T47D (cell line): ENCODE measurements around the gene EXOC1L.
"Not testable (repeated sequence)": the region's sequence is repeated elsewhere in the genome, so short reads cannot be mapped to it uniquely, and the experiment has no call there.

Source experiments
- DNase-seq, 2 experiments: peaks; one replicate each; pipeline versions ENCODE4 v3.0.0 to v3.0.0-alpha.2; 2011 to 2012; ENCODE audit warnings: low read depth in 1 of 2, low spot score in 1 of 2
- JUND ChIP-seq: IDR thresholded peaks from 2 replicates; pipeline ENCODE4 v1.6.1; 2012; ENCODE audit warnings: low read depth
- in situ Hi-C: cut with HindIII; loops from 2 replicates; pipeline ENCODE4 v1.10.0; 2016; ENCODE audit warnings: low sequenced_read_pairs, low pct_unique_long_range_greater_than_20kb

EXOC1L gene

GRCh38 chr4:55820279-55820678, 689 bp downstream of the EXOC1L start:
- DNase-seq, result no peak
- TF ChIP-seq JUND, result no peak
- in situ Hi-C loops, result no loop called here

GRCh38 chr4:55822329-55822728, 2.7 kb downstream of the EXOC1L start:
- no peak for TF ChIP-seq JUND
- in situ Hi-C loops, result no loop called here
- no peak for DNase-seq

- TF ChIP-seq JUND, result no peak
- in situ Hi-C loops, result no loop called here
- DNase-seq, result no peak
Measured at GRCh38 chr4:55824865-55825264, 5.3 kb downstream of the EXOC1L start.

GRCh38 chr4:55826986-55827385, 7.4 kb downstream of the EXOC1L start:
- in situ Hi-C loops, result no loop called here
- no peak for TF ChIP-seq JUND
- no peak for DNase-seq

- no peak for TF ChIP-seq JUND
- DNase-seq, result no peak
- in situ Hi-C loops, result no loop called here
Measured at GRCh38 chr4:55827582-55827981, 8.0 kb downstream of the EXOC1L start.

GRCh38 chr4:55830048-55830447, 10.5 kb downstream of the EXOC1L start:
- no peak for TF ChIP-seq JUND
- DNase-seq, result no peak
- in situ Hi-C loops, result no loop called here

- DNase-seq, result peak in 1 of 2 experiments; percentile 13
- in situ Hi-C loops, result no loop called here
- TF ChIP-seq JUND, result no peak
Measured at GRCh38 chr4:55830716-55831115, 11.1 kb downstream of the EXOC1L start.

- in situ Hi-C loops, result no loop called here
- TF ChIP-seq JUND, result no peak
- no peak for DNase-seq
Measured at GRCh38 chr4:55834086-55834795, 14.7 kb downstream of the EXOC1L start.

- no peak for TF ChIP-seq JUND
- in situ Hi-C loops, result no loop called here
- no peak for DNase-seq
Measured at GRCh38 chr4:55837903-55838302, 18.3 kb downstream of the EXOC1L start.

- no peak for TF ChIP-seq JUND
- in situ Hi-C loops, result no loop called here
- DNase-seq, result no peak
Measured at GRCh38 chr4:55838356-55838755, 18.8 kb downstream of the EXOC1L start.

- DNase-seq, result no peak
- TF ChIP-seq JUND, result no peak
- in situ Hi-C loops, result no loop called here
Measured at GRCh38 chr4:55838952-55839351, 19.4 kb downstream of the EXOC1L start.

- TF ChIP-seq JUND, result no peak
- in situ Hi-C loops, result no loop called here
- no peak for DNase-seq
Measured at GRCh38 chr4:55840956-55841355, 21.4 kb downstream of the EXOC1L start.

- in situ Hi-C loops, DNase-seq: not testable (repeated sequence)
Measured at GRCh38 chr4:55841373-55842239, 22.0 kb downstream of the EXOC1L start.

GRCh38 chr4:55842312-55842711, 22.7 kb downstream of the EXOC1L start:
- DNase-seq, in situ Hi-C loops: not testable (repeated sequence)
